H9 (cell line): ENCODE results near the gene SCN5A. TPM values are rescaled to one million over a fixed set of nuclear protein-coding genes. Genes with fewer than 3 reads are reported as not detected.

Experiments
- DNase-seq: peaks from one replicate; pipeline ENCODE4 v3.0.0-alpha.2; 2017
- H2AFZ ChIP-seq: one replicate; pipeline ENCODE4 v1.6.1; 2013; ENCODE audit warnings: mild to moderate bottlenecking, low read length, control low read depth, moderate library complexity
- H2AK5ac ChIP-seq: 2 replicates; pipeline ENCODE4 v1.6.1; 2013; ENCODE audit warnings: low read length, control low read depth, mixed read lengths; ENCODE audit not compliant: insufficient read length
- H2BK120ac ChIP-seq: one replicate; pipeline ENCODE4 v1.6.1; 2013; ENCODE audit warnings: low read depth, mild to moderate bottlenecking, low read length, control low read depth, inconsistent platforms; ENCODE audit not compliant: poor library complexity, severe bottlenecking
- H2BK12ac ChIP-seq: 2 replicates; pipeline ENCODE4 v1.6.1; 2013; ENCODE audit warnings: low read length, control low read depth, mixed read lengths, low read depth; ENCODE audit not compliant: insufficient read length
- H2BK15ac ChIP-seq: 2 replicates; pipeline ENCODE4 v1.6.1; 2013; ENCODE audit warnings: low read depth, low read length, control low read depth
- H2BK20ac ChIP-seq: one replicate; pipeline ENCODE4 v1.6.1; 2013; ENCODE audit warnings: low read depth, mild to moderate bottlenecking, low read length, control low read depth, inconsistent platforms; ENCODE audit not compliant: poor library complexity, severe bottlenecking
- H2BK5ac ChIP-seq: 2 replicates; pipeline ENCODE4 v1.6.1; 2013; ENCODE audit warnings: low read length, control low read depth, mixed read lengths; ENCODE audit not compliant: insufficient read length
- H3K14ac ChIP-seq: 2 replicates; pipeline ENCODE4 v1.6.1; 2013; ENCODE audit warnings: low read length, control low read depth; ENCODE audit not compliant: insufficient read depth
- H3K18ac ChIP-seq: 2 replicates; pipeline ENCODE4 v1.6.1; 2013; ENCODE audit warnings: low read depth, mild to moderate bottlenecking, mixed read lengths, low read length, control low read depth; ENCODE audit not compliant: insufficient read length
- H3K23ac ChIP-seq: 2 replicates; pipeline ENCODE4 v1.6.1; 2013; ENCODE audit warnings: low read length, control low read depth, mixed read lengths, low read depth; ENCODE audit not compliant: insufficient read length
- H3K23me2 ChIP-seq: 2 replicates; pipeline ENCODE4 v1.6.1; 2013; ENCODE audit warnings: low read depth, mild to moderate bottlenecking, mixed read lengths, low read length, control low read depth; ENCODE audit not compliant: insufficient read length, poor library complexity, severe bottlenecking
- H3K27ac ChIP-seq: 2 replicates; pipeline ENCODE4 v1.5.1; 2013; ENCODE audit warnings: low read length, control low read depth, mixed read lengths, low read depth; ENCODE audit not compliant: insufficient read length
- H3K27me3 ChIP-seq: 2 replicates; pipeline ENCODE4 v1.6.1; 2013; ENCODE audit warnings: low read length, control low read depth, inconsistent platforms; ENCODE audit not compliant: insufficient read depth
- H3K4ac ChIP-seq: 2 replicates; pipeline ENCODE4 v1.6.1; 2013; ENCODE audit warnings: low read depth, mild to moderate bottlenecking, control low read depth, inconsistent platforms, low read length, moderate library complexity
- H3K4me1 ChIP-seq: 2 replicates; pipeline ENCODE4 v1.6.1; 2013; ENCODE audit warnings: low read length, control low read depth, inconsistent platforms; ENCODE audit not compliant: insufficient read depth
- H3K4me2 ChIP-seq: 2 replicates; pipeline ENCODE4 v1.6.1; 2013; ENCODE audit warnings: low read length, control low read depth, mixed read lengths; ENCODE audit not compliant: insufficient read length, insufficient read depth
- H3K56ac ChIP-seq: 2 replicates; pipeline ENCODE4 v1.6.1; 2013; ENCODE audit warnings: low read depth, mild to moderate bottlenecking, mixed read lengths, low read length, control low read depth; ENCODE audit not compliant: insufficient read length
- H3K79me1 ChIP-seq: 2 replicates; pipeline ENCODE4 v1.6.1; 2013; ENCODE audit warnings: low read depth, mild to moderate bottlenecking, moderate library complexity, low read length, control low read depth, inconsistent platforms; ENCODE audit not compliant: insufficient read depth, poor library complexity, severe bottlenecking
- H3K79me2 ChIP-seq: 2 replicates; pipeline ENCODE4 v1.6.1; 2013; ENCODE audit warnings: low read length, control low read depth, inconsistent platforms; ENCODE audit not compliant: insufficient read depth
- H3K9ac ChIP-seq: 2 replicates; pipeline ENCODE4 v1.6.1; 2013; ENCODE audit warnings: low read length, control low read depth, mixed read lengths; ENCODE audit not compliant: insufficient read length; ENCODE audit errors: extremely low read depth
- H3K9me3 ChIP-seq: one replicate; pipeline ENCODE4 v1.6.1; 2013; ENCODE audit warnings: low read depth, low read length, inconsistent platforms; ENCODE audit not compliant: control insufficient read depth
- H3T11ph ChIP-seq: one replicate; pipeline ENCODE4 v1.6.1; 2013; ENCODE audit warnings: mild to moderate bottlenecking, low read length, control low read depth, inconsistent platforms
- H4K20me1 ChIP-seq: one replicate; pipeline ENCODE4 v1.6.1; 2013; ENCODE audit not compliant: control insufficient read depth, insufficient read length, insufficient read depth
- H4K5ac ChIP-seq: 2 replicates; pipeline ENCODE4 v1.6.1; 2013; ENCODE audit warnings: low read depth, mild to moderate bottlenecking, mixed read lengths, low read length, control low read depth; ENCODE audit not compliant: insufficient read length
- H4K8ac ChIP-seq: replicated peaks from 2 replicates; pipeline ENCODE4 v1.6.1; 2013; ENCODE audit warnings: low read length, control low read depth, mixed read lengths, low read depth; ENCODE audit not compliant: insufficient read length
- H4K91ac ChIP-seq: 2 replicates; pipeline ENCODE4 v1.6.1; 2013; ENCODE audit warnings: low read depth, mild to moderate bottlenecking, moderate library complexity, mixed read lengths, low read length, control low read depth; ENCODE audit not compliant: insufficient read length
- H3K27ac Mint-ChIP-seq, 3 experiments: 2 replicates in 2 of 3; 3 replicates in 1 of 3; pipeline ENCODE4 v1.8.0; 2020 to 2021; ENCODE audit warnings: mixed read lengths in 3 of 3, mild to moderate bottlenecking in 1 of 3, moderate library complexity in 1 of 3
- H3K27me3 Mint-ChIP-seq: 2 replicates; pipeline ENCODE4 v1.8.0; 2021; ENCODE audit warnings: low read depth, mild to moderate bottlenecking, moderate library complexity, mixed read lengths
- H3K36me3 Mint-ChIP-seq, 3 experiments: 2 replicates in 2 of 3; 3 replicates in 1 of 3; pipeline ENCODE4 v1.8.0; 2020 to 2021; ENCODE audit warnings: low read depth in 3 of 3, mixed read lengths in 3 of 3; ENCODE audit not compliant: insufficient read depth in 1 of 3
- H3K4me1 Mint-ChIP-seq, 2 experiments: 2 replicates each; pipeline ENCODE4 v1.8.0; 2020; ENCODE audit warnings: mixed read lengths in 2 of 2
- H3K4me3 Mint-ChIP-seq, 2 experiments: 2 replicates in 1 of 2; 3 replicates in 1 of 2; pipeline ENCODE4 v1.8.0; 2020 to 2021; ENCODE audit warnings: mild to moderate bottlenecking in 2 of 2, mixed read lengths in 2 of 2, moderate library complexity in 1 of 2
- H3K9me3 Mint-ChIP-seq, 2 experiments: 2 replicates in 1 of 2; 3 replicates in 1 of 2; pipeline ENCODE4 v1.8.0; 2020; ENCODE audit warnings: mild to moderate bottlenecking in 2 of 2, mixed read lengths in 2 of 2, moderate library complexity in 1 of 2
- WGBS: extraction: QIAGEN DNeasy Blood & Tissue Kit; methylation state at CpG from one replicate; pipeline ENCODE4 v1.1.7; 2013; ENCODE audit warnings: missing lambda C conversion rate, low lambda C conversion rate, mixed read lengths; ENCODE audit not compliant: insufficient read length; ENCODE audit errors: extremely low coverage; 5-methylcytosine and 5-hydroxymethylcytosine counted together
- total RNA-seq: library from RNA; stranded (reverse); gene quantifications from 2 replicates; pipeline ENCODE4 v1.2.1, GENCODE V29; 2021
- TF ChIP-seq, protein P1 (sequence below): fragments of 200-600 bp; sonication (generic); conservative IDR thresholded peaks from 3 replicates; pipeline ENCODE4 v1.8.0; 2021; ENCODE audit warnings: antibody characterized with exemption, mild to moderate bottlenecking

SCN5A gene
- total RNA-seq, 1 experiment from 2014 or later = 6.5 TPM

- H3K9ac ChIP-seq = peak overlapping the region; percentile 17
Observed at GRCh38 chr3:38648659-38649499, 608 bp downstream of the SCN5A start.

More at GRCh38 chr3:38648659-38649499, 608 bp downstream of the SCN5A start:
- no peak overlapping the region for H4K5ac ChIP-seq
- no peak overlapping the region for H2BK20ac ChIP-seq
- no peak overlapping the region for H3K27ac ChIP-seq
- no peak overlapping the region for H2AK5ac ChIP-seq
- no peaks in the 10 kb centered on the region for H3K79me1 ChIP-seq
- H3K4ac ChIP-seq = no peak overlapping the region
- no peak overlapping the region for H2BK120ac ChIP-seq
- no peak overlapping the region for H2BK15ac ChIP-seq
- H4K20me1 ChIP-seq = no peaks in the 10 kb centered on the region
- H4K8ac ChIP-seq = no peak overlapping the region
- Mint-ChIP-seq H3K27ac (no peak overlapping the region), H3K9me3 (no peaks in the 10 kb centered on the region), H3K4me3 (peak overlapping the region in 1 of 2 experiments; percentile 65; a peak in 3 of 5 replicates), H3K27me3 (peaks cover 4% of the 10 kb centered on the region), H3K36me3 (no peaks in the 10 kb centered on the region; a peak in 1 of 7 replicates), H3K4me1 (peaks cover 10% of the 10 kb centered on the region in 2 experiments)
- H3K27me3 ChIP-seq = peaks cover 21% of the 10 kb centered on the region; the same call in 1 of the 2 replicates
- H3K9me3 ChIP-seq = no peaks in the 10 kb centered on the region
- H3T11ph ChIP-seq = no peak overlapping the region
- peaks cover 12% of the 10 kb centered on the region for H3K23me2 ChIP-seq
- no peaks in the 10 kb centered on the region for H3K79me2 ChIP-seq
- H2BK12ac ChIP-seq = no peak overlapping the region
- whole genome bisulfite sequencing = no CpG with 5 or more reads among the region's 56 CpGs
- H4K91ac ChIP-seq = no peak overlapping the region
- TF ChIP-seq, protein P1, sequence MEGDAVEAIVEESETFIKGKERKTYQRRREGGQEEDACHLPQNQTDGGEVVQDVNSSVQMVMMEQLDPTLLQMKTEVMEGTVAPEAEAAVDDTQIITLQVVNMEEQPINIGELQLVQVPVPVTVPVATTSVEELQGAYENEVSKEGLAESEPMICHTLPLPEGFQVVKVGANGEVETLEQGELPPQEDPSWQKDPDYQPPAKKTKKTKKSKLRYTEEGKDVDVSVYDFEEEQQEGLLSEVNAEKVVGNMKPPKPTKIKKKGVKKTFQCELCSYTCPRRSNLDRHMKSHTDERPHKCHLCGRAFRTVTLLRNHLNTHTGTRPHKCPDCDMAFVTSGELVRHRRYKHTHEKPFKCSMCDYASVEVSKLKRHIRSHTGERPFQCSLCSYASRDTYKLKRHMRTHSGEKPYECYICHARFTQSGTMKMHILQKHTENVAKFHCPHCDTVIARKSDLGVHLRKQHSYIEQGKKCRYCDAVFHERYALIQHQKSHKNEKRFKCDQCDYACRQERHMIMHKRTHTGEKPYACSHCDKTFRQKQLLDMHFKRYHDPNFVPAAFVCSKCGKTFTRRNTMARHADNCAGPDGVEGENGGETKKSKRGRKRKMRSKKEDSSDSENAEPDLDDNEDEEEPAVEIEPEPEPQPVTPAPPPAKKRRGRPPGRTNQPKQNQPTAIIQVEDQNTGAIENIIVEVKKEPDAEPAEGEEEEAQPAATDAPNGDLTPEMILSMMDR = no peak
- H3K4me1 ChIP-seq = no peaks in the 10 kb centered on the region
- H3K23ac ChIP-seq = no peak overlapping the region
- H3K4me2 ChIP-seq = peak overlapping the region; percentile 78
- H2AFZ ChIP-seq = no peak overlapping the region
- 0 out of 2 replicates have a peak overlapping the region, but pooled peaks have one; percentile 16 for H3K14ac ChIP-seq
- H2BK5ac ChIP-seq = no peak overlapping the region
- no peak overlapping the region for H3K56ac ChIP-seq
- DNase-seq = peak; percentile 36
- peak overlapping the region; percentile 36 for H3K18ac ChIP-seq
